Dermis microvascular lymphatic vessel endothelial cell (primary cell): Measurements from ENCODE around the gene MAGT1. TPM values are rescaled to one million over a fixed set of nuclear protein-coding genes. Genes with fewer than 3 reads are reported as not detected.
"Not testable (repeated sequence)": the region's sequence is repeated elsewhere in the genome, so short reads cannot be mapped to it uniquely, and the experiment has no call there.

Source experiments
- DNase-seq, 2 donors: peaks; one replicate each; pipeline versions ENCODE4 v3.0.0 to v3.0.0-alpha.2; 2010; ENCODE audit warnings: low read depth in 2 of 2
- total RNA-seq: library from RNA; depleted of rRNA; stranded (reverse); fragments of >200 nt; gene quantifications from 2 replicates; pipeline ENCODE4 v1.2.1, GENCODE V29; 2014

Gene MAGT1
- total RNA-seq, 1 donor from 2014 or later: 209 TPM

DNA sequence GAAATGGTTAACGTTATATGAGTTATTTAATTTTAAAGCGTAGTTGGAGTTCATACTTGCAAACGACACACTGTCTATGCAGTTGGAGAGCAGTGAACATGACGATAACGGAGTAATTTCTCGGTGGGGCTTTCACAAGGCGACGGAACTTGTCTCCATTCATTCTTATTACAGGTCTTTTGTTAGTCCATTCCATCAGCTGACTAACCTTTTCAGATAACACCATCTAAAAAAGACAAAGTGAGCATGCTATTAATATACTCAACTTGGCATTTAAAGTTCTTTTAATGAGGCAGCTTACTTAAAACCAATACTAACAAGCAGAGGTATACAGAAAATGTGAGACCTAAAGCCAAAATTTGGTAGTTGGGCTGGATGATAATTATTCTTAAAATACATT is 19.9 kb downstream of the MAGT1 start:
- no peak for DNase-seq

DNA sequence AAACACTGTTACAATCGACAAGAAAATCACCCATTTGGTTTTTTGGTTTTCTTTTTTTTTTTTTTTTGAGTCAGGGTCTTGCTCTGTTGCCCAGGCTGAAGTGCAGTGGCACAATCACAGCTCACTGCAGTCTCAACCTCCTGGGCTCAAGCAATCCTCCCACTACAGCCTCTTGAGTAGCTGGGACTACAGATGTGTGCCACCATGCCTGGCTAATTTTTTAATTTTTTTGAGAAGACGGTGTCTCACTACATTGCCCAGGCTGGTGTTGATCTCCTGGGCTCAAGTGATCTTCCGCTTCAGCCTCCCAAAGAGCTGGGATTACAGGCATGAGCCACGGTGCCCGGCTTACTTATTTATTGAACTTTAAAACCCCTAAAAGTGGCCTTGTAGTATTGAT is 63.7 kb downstream of the MAGT1 start:
- not testable (repeated sequence) for DNase-seq

DNA sequence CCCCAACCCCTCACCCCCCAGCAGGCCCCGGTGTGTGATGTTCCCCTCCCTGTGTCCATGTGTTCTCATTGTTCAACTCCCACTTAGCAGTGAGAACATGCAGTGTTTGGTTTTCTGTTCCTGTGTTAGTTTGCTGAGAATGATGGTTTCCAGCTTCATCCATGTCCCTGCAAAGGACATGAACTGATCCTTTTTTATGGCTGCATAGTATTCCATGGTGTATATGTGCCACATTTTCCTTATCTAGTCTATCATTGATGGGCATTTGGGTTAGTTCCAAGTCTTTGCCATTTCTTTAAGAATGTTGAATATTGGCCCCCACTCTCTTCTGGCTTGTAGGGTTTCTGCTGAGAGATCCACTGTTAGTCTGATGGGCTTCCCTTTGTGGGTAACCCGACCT is 73.2 kb downstream of the MAGT1 start:
- not testable (repeated sequence) for DNase-seq

DNA sequence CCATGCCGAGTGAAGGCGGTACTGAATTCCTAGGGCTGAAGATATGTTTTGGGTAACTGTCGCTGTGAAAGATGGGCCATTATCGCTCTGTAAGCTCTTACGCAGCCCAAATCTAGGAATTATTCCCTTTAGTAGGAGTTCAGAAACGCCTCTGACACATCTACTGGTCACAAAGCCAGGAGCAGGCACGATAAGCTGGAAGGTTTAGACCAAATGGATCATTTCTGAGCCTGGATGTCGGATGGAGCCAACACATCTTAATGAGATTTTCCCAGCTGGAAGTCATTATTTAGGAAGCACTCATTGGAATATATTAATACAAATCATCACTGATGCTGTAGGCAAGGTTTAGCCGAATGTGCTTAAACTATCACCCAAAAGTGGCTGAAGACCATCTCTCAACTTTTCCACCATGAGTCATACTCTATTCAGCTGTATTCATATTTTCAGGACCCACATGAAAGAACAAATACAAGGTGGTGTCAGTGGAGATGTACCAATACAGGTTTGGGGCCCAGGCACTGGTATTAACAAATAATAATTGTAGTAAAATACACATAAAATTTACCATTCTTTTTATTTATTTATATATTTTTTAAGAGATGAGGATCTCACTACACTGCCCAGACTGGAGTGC is 75.0 kb downstream of the MAGT1 start:
- no peak for DNase-seq

DNA sequence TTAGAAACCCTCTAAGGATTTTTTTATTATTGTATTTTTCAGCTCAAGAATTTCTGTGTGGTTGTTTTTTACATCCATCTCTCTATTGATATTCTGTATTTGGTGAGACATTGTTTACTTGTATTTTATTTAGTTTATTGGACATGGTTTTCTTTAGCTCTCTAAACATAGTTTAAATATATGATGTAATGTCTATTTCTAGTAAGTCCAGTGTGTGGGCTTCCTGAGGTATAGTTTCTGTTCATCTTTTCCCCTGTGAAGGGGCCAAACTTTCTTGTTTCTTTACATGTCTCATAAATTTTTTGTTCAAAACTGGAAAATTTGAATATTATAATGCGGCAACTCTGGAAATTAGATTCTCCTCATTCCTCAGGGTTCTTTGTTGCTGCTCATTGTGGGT is 81.0 kb downstream of the MAGT1 start:
- no peak for DNase-seq

DNA sequence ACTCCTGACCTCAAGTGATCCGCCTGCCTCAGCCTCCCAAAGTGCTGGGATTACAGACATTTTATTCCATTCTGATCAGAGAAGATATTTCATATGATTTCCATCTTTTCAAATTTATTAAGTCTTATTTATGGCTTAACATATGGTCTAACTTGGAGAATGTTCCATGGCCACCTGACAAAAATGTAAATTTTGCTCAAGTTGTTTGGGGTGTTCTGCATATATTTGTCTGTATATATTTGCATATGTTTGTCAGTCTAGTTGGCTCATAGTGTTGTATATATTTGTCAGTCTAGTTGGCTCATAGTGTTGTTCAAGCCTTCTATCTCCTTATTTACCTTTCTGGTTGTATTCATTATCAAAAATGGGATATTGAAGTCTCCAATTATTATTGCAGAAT is 93.0 kb downstream of the MAGT1 start:
- DNase-seq: no peak

DNA sequence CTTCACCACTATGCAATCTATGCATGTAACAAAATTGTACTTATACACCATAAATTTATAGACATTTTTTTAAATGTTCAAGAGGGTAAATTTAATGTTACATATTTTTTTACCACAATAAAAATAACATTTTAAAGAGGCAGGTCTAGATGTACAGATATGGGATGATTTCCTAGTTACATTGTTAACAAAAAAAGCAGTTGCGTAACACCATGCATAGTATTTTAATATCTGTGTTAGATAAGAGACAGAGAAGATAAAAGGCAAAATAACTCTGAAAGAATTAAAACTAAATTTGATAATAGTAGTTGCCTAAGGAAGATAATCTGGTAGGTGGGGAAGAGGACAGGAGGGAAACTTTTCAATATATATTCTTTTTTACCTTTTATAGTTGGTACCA is 100.1 kb downstream of the MAGT1 start:
- no peak for DNase-seq

DNA sequence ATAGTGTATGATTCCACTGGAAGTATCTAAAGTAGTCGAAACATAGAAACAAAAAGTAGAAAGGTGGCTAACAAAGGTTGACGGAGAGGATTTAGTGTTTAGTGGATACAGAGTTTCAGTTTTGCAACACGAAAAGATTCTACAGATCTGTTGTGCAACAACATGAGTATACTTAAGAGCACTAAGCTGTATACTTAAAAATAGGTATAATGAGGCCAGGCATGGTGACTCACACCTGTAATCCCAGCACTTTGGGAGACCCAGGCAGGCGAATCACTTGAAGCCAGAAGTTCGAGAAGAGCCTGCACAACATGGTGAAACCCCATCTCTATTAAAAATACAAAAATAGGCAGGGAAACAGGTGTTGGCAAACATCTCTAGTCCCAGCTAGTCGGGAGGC is 101.3 kb downstream of the MAGT1 start:
- DNase-seq: no peak

DNA sequence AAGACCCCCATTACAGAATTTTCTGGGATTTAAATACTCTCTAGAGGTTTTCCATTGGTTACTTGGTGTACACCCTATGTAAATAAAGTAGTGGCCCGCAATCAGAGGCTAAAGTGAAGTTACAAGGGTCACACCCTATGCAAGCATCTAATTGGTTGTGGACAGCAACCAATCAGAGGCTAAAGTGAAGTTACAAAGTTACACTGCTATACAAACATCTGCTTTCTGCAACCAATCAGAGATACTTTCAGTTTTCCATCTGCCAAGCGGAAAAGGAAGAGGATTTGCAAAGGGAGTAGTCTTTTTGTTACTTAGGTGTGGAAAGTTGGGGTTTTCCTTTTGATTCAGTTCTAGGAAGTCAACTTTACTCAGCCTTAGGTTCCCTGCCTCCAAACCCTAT is 107.2 kb downstream of the MAGT1 start:
- DNase-seq: peak; percentile 25 to 37

DNA sequence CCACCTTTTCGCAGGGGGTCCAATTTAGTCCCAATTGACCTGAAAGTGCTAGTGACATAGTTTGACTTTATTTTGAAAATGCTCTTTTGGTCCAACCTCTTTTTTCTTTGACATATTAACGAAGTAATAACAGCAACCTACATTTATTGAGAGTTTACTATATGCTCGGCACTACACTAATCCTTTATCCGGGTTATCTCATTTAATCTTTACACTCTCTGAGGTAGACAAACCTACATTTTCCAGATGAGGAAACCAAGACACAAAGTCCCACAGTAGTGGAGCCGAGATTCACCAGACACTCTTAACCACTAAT is 108.9 kb downstream of the MAGT1 start:
- DNase-seq: no peak

DNA sequence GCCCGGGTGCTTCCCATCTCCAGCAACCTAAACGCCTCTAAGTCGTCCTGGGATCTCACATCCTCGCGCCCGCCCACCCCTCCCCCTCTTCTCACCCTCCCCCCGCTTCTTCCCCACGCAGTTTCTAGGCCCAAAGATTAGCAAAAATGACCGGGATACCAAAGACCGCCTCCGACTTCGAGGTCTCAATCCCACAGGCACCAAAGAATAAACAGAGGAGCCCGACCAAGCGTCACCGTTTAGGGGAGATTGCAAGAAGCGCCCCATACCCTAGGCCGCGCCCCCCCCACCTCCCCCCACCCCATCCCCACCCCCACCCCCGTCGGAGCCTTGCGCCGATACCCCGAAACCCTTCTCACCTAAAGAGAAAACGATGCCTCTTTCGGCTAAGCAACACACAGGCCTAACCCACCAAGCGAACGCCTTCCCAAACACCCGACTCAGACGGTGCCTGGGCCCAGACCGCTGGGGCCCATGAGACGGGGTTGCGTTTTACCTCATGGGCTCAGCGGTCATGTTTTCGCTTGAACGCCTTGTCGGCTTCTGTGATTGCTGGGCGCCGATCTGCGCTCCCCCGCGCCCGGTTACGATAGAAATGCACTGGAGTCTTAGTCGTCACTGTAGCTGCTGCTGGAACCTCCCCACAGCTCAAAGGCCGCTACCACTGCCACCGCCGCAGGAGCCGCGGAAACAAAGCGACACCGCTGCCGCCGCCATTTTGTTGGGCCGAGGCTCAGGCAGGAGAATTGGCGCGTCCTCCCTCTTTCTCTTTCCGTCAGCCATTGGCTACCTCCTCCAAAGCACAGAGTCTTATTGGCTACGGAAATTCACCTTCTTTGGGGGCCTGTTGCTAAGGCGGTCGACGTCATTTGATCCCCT is 109.5 kb downstream of the MAGT1 start, which contains the start of gene ATRX:
ATRX (minus strand) TSS at position 731 of the 879 bp plus-strand sequence; CDS start at position 516, 215 bp downstream.
- peak; percentile 73 to 88 for DNase-seq

DNA sequence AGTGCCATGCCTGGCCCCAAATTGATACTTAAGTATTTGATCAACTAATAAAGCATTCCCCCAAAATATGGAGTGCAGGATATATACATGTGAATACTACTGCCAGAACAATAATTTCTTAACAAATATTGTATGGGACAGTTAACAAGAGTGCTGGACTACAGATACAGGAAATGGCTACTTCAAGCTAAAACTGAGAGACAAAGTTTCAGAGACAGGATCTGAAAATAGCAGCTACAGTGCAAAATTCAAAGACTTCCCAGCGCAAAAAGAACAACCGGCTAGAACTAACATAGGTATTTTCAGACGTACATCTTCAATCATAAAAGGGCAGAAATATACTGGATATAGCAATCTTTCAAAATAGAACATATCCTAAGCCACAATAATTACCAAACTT is 115.5 kb downstream of the MAGT1 start:
- no peak for DNase-seq

DNA sequence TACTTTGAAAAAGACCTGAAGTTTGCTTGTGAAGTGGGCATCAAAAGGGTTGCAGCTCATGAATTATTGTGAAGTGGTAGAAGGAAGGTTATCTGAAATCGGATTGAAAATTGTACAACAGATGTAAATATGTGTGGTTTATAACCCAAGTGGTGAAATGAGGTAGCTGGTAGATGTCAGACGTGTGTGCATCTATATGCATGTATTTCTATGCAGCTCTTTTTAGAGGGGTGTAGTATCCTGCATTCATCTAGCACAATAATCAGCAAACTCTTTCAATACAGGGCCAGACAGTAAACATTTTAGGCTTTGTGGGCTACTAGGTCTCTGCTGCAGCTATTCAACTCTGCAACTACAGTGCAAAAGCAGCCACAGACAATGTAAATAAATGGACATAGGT is 118.6 kb downstream of the MAGT1 start:
- DNase-seq: no peak

Other genes with a start within 250 kb of the MAGT1 start
- gene ATRX, start 109.2 kb downstream of the MAGT1 start, total RNA-seq: 48.5 and 58.5 TPM in 2 replicates
- 362 and 441 TPM in 2 replicates for gene COX7B, start 4.0 kb upstream of the MAGT1 start, total RNA-seq
- 6.4 and 9.7 TPM in 2 replicates for gene ATP7A, start 15.3 kb upstream of the MAGT1 start, total RNA-seq
- 0.13 TPM in 1 of 2 replicates, not detected in the other for gene PGAM4, start 74.2 kb upstream of the MAGT1 start, total RNA-seq
- gene PGK1, start 208.8 kb upstream of the MAGT1 start, total RNA-seq: 191 and 208 TPM in 2 replicates
- 14.9 and 20.2 TPM in 2 replicates for gene TAF9B, start 244.2 kb upstream of the MAGT1 start, total RNA-seq